Neural cell (in vitro differentiated cells): ENCODE data around the gene WRAP73. TPM values are rescaled to one million over a fixed set of nuclear protein-coding genes. Genes with fewer than 3 reads are reported as not detected.

Experiments used
- H2AFZ ChIP-seq: fragments of 200-600, 300-800 bp; sonication (generic), shearing (Covaris generic); 2 replicates; pipeline ENCODE4 v1.6.0; 2014; ENCODE audit warnings: low read depth, mild to moderate bottlenecking, antibody characterized with exemption, low read length, moderate library complexity
- H3F3A ChIP-seq: fragments of 200-600 bp; shearing (Covaris generic); 2 replicates; pipeline ENCODE4 v1.6.1; 2016; ENCODE audit warnings: mild to moderate bottlenecking, moderate library complexity, mixed read lengths, antibody characterized with exemption, low read length; ENCODE audit not compliant: insufficient read depth, poor library complexity, severe bottlenecking
- H3K27ac ChIP-seq: fragments of 200-600, 300-800 bp; sonication (generic), shearing (Covaris generic); 2 replicates; pipeline ENCODE4 v1.5.1; 2014; ENCODE audit warnings: mild to moderate bottlenecking, low read length, moderate library complexity
- H3K27me3 ChIP-seq: fragments of 300-800, 200-600 bp; sonication (generic), shearing (Covaris generic); 2 replicates; pipeline ENCODE4 v1.6.0; 2014; ENCODE audit warnings: mild to moderate bottlenecking, low read depth, low read length, moderate library complexity; ENCODE audit not compliant: insufficient read depth
- H3K36me3 ChIP-seq: fragments of 300-800, 200-600 bp; sonication (generic), shearing (Covaris generic); 2 replicates; pipeline ENCODE4 v1.5.1; 2014; ENCODE audit warnings: mild to moderate bottlenecking, antibody characterized with exemption, low read length, moderate library complexity; ENCODE audit not compliant: insufficient read depth
- H3K4me2 ChIP-seq: fragments of 300-800, 200-600 bp; sonication (generic), shearing (Covaris generic); 2 replicates; pipeline ENCODE4 v1.6.0; 2014; ENCODE audit warnings: mild to moderate bottlenecking, low read length
- H3K4me3 ChIP-seq: fragments of 300-800, 200-600 bp; sonication (generic), shearing (Covaris generic); 2 replicates; pipeline ENCODE4 v1.5.1; 2014; ENCODE audit warnings: mild to moderate bottlenecking, low read length, moderate library complexity
- H3K79me2 ChIP-seq: fragments of 200-600 bp; shearing (Covaris generic); replicated peaks from 2 replicates; pipeline ENCODE4 v1.6.0; 2014; ENCODE audit warnings: mild to moderate bottlenecking, low read length, moderate library complexity; ENCODE audit not compliant: insufficient read depth
- H3K9ac ChIP-seq: fragments of 300-800, 200-600 bp; sonication (generic), shearing (Covaris generic); 2 replicates; pipeline ENCODE4 v1.6.1; 2016; ENCODE audit warnings: mild to moderate bottlenecking, low read length, mixed read lengths
- H3K9me2 ChIP-seq: fragments of 200-600 bp; shearing (Covaris generic); 2 replicates; pipeline ENCODE4 v1.6.1; 2016; ENCODE audit warnings: mild to moderate bottlenecking, low read length, mixed read lengths; ENCODE audit not compliant: insufficient read depth
- H3K9me3 ChIP-seq: fragments of 200-600, 300-800 bp; sonication (generic), shearing (Covaris generic); 2 replicates; pipeline ENCODE4 v1.6.1; 2016; ENCODE audit warnings: mild to moderate bottlenecking, mixed run types, low read length, moderate library complexity, mixed read lengths
- H4K20me1 ChIP-seq: fragments of 200-600 bp; shearing (Covaris generic); 2 replicates; pipeline ENCODE4 v1.6.1; 2016; ENCODE audit warnings: mild to moderate bottlenecking, mixed run types; ENCODE audit not compliant: insufficient read depth
- CTCF ChIP-seq: fragments of 450-650 bp; IDR thresholded peaks from 2 replicates; pipeline ENCODE4 v1.5.1; 2014; ENCODE audit warnings: antibody characterized with exemption, mild to moderate bottlenecking, moderate library complexity; ENCODE audit not compliant: poor library complexity, severe bottlenecking
- EP300 ChIP-seq: fragments of 450-650 bp; conservative IDR thresholded peaks from 2 replicates; pipeline ENCODE4 v1.6.1; 2014; ENCODE audit warnings: antibody characterized with exemption, mild to moderate bottlenecking, moderate library complexity; ENCODE audit not compliant: poor library complexity, severe bottlenecking
- EZH2 ChIP-seq: fragments of 200-600, 300-800 bp; shearing (Covaris generic), sonication (generic); IDR thresholded peaks from 2 replicates; pipeline ENCODE4 v1.6.1; 2014; ENCODE audit warnings: antibody characterized with exemption, low read length, borderline replicate concordance, mild to moderate bottlenecking; ENCODE audit not compliant: insufficient read depth, poor library complexity, severe bottlenecking
- MXI1 ChIP-seq: fragments of 450-650 bp; conservative IDR thresholded peaks from 2 replicates; pipeline ENCODE4 v1.6.1; 2014; ENCODE audit warnings: antibody characterized with exemption, mild to moderate bottlenecking; ENCODE audit not compliant: poor library complexity, severe bottlenecking
- POLR2AphosphoS5 ChIP-seq: IDR thresholded peaks from 2 replicates; pipeline ENCODE4 v1.6.1; 2012
- RAD21 ChIP-seq: fragments of 450-650 bp; conservative IDR thresholded peaks from 2 replicates; pipeline ENCODE4 v1.6.1; 2014; ENCODE audit warnings: antibody characterized with exemption, mild to moderate bottlenecking, moderate library complexity
- REST ChIP-seq: IDR thresholded peaks from 2 replicates; pipeline ENCODE4 v1.6.1; 2012; ENCODE audit warnings: borderline replicate concordance
- SMC3 ChIP-seq: fragments of 450-650 bp; conservative IDR thresholded peaks from 2 replicates; pipeline ENCODE4 v1.6.1; 2014; ENCODE audit warnings: antibody characterized with exemption, mild to moderate bottlenecking, moderate library complexity; ENCODE audit not compliant: poor library complexity
- TAF1 ChIP-seq: IDR thresholded peaks from 2 replicates; pipeline ENCODE4 v1.6.1; 2012; ENCODE audit warnings: low read depth
- polyA plus RNA-seq: library from polyadenylated mRNA; depleted of rRNA; stranded (reverse); fragments of >200 nt; gene quantifications from 2 replicates; pipeline ENCODE4 v1.2.3, GENCODE V29; 2014

The WRAP73 gene
- polyA plus RNA-seq, 1 donor from 2014 or later, result 32.9 TPM

GRCh38 chr1:3675436-3675835, 25.5 kb upstream of the WRAP73 start:
- Histone ChIP-seq H3K36me3 (no peaks in the 10 kb centered on the region), H2AFZ (no peak overlapping the region), H3K79me2 (no peaks in the 10 kb centered on the region), H3K27ac (no peak overlapping the region), H3K9me2 (no peaks in the 10 kb centered on the region), H3K9ac (no peak overlapping the region), H3F3A (no peaks in the 10 kb centered on the region), H4K20me1 (no peaks in the 10 kb centered on the region), H3K4me3 (no peak overlapping the region), H3K9me3 (no peaks in the 10 kb centered on the region), H3K4me2 (no peak overlapping the region), H3K27me3 (no peaks in the 10 kb centered on the region)
- no peak for TF ChIP-seq POLR2AphosphoS5
- no peak for TF ChIP-seq EP300
- TF ChIP-seq CTCF, result no peak
- TF ChIP-seq REST, result no peak
- TF ChIP-seq EZH2, result no peak
- no peak for TF ChIP-seq MXI1
- TF ChIP-seq RAD21, result no peak
- TF ChIP-seq TAF1, result no peak
- no peak for TF ChIP-seq SMC3

GRCh38 chr1:3674100-3675094, 24.5 kb upstream of the WRAP73 start:
- Histone ChIP-seq H3K27ac (no peak overlapping the region), H3K79me2 (no peaks in the 10 kb centered on the region), H3K9me3 (no peaks in the 10 kb centered on the region), H3K9me2 (no peaks in the 10 kb centered on the region), H3F3A (no peaks in the 10 kb centered on the region), H2AFZ (no peak overlapping the region), H3K36me3 (no peaks in the 10 kb centered on the region), H3K4me2 (no peak overlapping the region), H3K4me3 (no peak overlapping the region), H3K9ac (no peak overlapping the region), H4K20me1 (no peaks in the 10 kb centered on the region), H3K27me3 (no peaks in the 10 kb centered on the region)
- TF ChIP-seq CTCF (no peak), EP300 (no peak), POLR2AphosphoS5 (no peak), TAF1 (no peak)
